Ovary (tissue), 3 donors: ENCODE results near the gene AOPEP.

Experiments
- EP300 ChIP-seq: sonication (generic); formaldehyde crosslinking; IDR thresholded peaks from one replicate; pipeline ENCODE4 v1.6.1; 2017; ENCODE audit warnings: antibody characterized with exemption
- POLR2A ChIP-seq: fragments of 450-650 bp; IDR thresholded peaks from one replicate; pipeline ENCODE4 v1.6.1; 2017; ENCODE audit warnings: antibody characterized with exemption, mild to moderate bottlenecking, moderate library complexity
- TF ChIP-seq, protein P1 (sequence below), 3 donors: fragments of 450-650 bp in 2 of 3; fragments of 200-600 bp in 1 of 3; IDR thresholded peaks; one replicate each; pipeline versions ENCODE4 v1.5.1 to v1.8.0; 2016 to 2022; ENCODE audit warnings: antibody characterized with exemption in 3 of 3, mild to moderate bottlenecking in 1 of 3
- donor health status: DM: no; HTN: no; CAD: no.

GRCh38 chr9:94734054-94734754 lies 7.7 kb downstream of the AOPEP start:
- TF ChIP-seq, protein P1, sequence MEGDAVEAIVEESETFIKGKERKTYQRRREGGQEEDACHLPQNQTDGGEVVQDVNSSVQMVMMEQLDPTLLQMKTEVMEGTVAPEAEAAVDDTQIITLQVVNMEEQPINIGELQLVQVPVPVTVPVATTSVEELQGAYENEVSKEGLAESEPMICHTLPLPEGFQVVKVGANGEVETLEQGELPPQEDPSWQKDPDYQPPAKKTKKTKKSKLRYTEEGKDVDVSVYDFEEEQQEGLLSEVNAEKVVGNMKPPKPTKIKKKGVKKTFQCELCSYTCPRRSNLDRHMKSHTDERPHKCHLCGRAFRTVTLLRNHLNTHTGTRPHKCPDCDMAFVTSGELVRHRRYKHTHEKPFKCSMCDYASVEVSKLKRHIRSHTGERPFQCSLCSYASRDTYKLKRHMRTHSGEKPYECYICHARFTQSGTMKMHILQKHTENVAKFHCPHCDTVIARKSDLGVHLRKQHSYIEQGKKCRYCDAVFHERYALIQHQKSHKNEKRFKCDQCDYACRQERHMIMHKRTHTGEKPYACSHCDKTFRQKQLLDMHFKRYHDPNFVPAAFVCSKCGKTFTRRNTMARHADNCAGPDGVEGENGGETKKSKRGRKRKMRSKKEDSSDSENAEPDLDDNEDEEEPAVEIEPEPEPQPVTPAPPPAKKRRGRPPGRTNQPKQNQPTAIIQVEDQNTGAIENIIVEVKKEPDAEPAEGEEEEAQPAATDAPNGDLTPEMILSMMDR (IDR thresholded peaks at IDR 0.05): no peak
- TF ChIP-seq POLR2A: no peak
- TF ChIP-seq EP300: no peak
